ENCODE measurements around the gene ATG4C. TPM values are rescaled to one million over a fixed set of nuclear protein-coding genes. Genes with fewer than 3 reads are reported as not detected.

ATG4C gene, protein sequence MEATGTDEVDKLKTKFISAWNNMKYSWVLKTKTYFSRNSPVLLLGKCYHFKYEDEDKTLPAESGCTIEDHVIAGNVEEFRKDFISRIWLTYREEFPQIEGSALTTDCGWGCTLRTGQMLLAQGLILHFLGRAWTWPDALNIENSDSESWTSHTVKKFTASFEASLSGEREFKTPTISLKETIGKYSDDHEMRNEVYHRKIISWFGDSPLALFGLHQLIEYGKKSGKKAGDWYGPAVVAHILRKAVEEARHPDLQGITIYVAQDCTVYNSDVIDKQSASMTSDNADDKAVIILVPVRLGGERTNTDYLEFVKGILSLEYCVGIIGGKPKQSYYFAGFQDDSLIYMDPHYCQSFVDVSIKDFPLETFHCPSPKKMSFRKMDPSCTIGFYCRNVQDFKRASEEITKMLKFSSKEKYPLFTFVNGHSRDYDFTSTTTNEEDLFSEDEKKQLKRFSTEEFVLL
- 4.1 to 5.1 TPM (median 4.4 TPM) in 5 replicates for total RNA-seq (2022; extraction: Qiagen RNA extraction; ENCODE audit: low read depth)

DNA sequence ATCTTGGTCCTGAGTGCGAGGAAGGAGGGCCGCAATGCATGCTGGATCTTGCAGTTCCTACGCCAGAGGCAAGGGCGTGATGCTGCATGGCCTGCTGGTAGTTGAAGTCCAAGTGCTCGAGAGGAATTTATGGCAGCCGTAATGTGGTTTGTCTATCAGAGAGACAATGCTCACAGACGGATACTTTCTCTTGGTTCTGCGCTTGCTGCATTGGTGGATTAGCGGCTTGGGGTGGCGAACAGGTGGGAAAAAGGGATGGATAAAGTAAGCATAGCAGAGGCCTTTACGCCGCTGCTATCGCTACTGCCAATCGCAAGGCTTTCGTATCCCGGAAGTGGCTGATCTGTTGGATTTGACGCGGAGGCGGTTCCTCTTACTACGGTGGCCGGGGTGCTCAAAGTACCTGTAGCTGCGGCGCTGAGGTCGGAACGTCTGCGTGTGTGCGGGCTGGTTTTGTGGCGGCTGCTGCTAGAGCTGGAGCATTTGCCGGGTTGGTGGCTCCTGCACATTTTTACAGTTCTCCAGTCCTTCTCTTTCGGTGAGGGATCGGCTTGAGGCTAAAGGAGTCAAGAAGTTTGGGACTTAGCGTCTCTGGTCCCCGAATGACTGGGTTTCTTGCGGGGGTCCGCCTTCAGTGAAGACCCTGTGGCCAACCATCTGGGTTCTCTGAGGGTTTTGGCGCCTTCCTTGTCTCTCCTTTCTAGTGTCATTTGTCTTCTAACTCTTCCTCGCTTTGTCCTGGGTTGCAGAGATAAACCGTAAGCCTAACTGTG is at the start of gene ATG4C:
ATG4C (plus strand) TSS at position 397 of the 773 bp plus-strand sequence. CDS start 19,655 bp downstream, outside the sequence.

Other genes with a start within 250 kb of the ATG4C start
- gene ANGPTL3, start 186.6 kb upstream of the ATG4C start, total RNA-seq (2022; extraction: Qiagen RNA extraction; ENCODE audit: low read depth) = not detected in 5 replicates
- gene DOCK7, start 95.7 kb upstream of the ATG4C start, total RNA-seq (2022; extraction: Qiagen RNA extraction; ENCODE audit: low read depth) = 13.0 to 28.0 TPM (median 16.1 TPM) in 5 replicates